GM12892 (cell line): Measurements from ENCODE around the gene NRN1L.

Experiments
- POLR2A ChIP-seq: IDR thresholded peaks from 2 replicates; pipeline ENCODE4 v1.6.1; 2011; ENCODE audit warnings: low read depth, low read length, control low read depth
- POLR2AphosphoS5 ChIP-seq: IDR thresholded peaks from 2 replicates; pipeline ENCODE4 v1.6.1; 2011; ENCODE audit warnings: low read depth, low read length, control low read depth

- TF ChIP-seq POLR2AphosphoS5 (no peak), POLR2A (no peak)
Measured at GRCh38 chr16:67885976-67886375, 1.3 kb downstream of the NRN1L start.
